WTC11 (cell line): ENCODE results near the gene TUG1.

Source experiments
- CTCF ChIP-seq: fragments of 200-600 bp; IDR thresholded peaks from 2 replicates; pipeline ENCODE4 v1.8.0; 2022; ENCODE audit warnings: antibody characterized with exemption
- E2F4 ChIP-seq: sonication (generic); formaldehyde crosslinking; IDR thresholded peaks from 2 replicates; pipeline ENCODE4 v1.8.1; 2022; ENCODE audit warnings: low read depth, mild to moderate bottlenecking, moderate library complexity, missing genetic modification reagents, borderline replicate concordance
- EMX1 ChIP-seq: fragments of 250-450 bp; sonication (Bioruptor Pico); IDR thresholded peaks from 2 replicates; pipeline ENCODE4 v1.8.0; 2021; ENCODE audit warnings: mild to moderate bottlenecking
- ESRRA ChIP-seq: sonication (generic); formaldehyde crosslinking; IDR thresholded peaks from 2 replicates; pipeline ENCODE4 v1.8.1; 2022; ENCODE audit warnings: mild to moderate bottlenecking, missing genetic modification reagents, borderline replicate concordance
- ZNF232 ChIP-seq: sonication (generic); formaldehyde crosslinking; IDR thresholded peaks from 2 replicates; pipeline ENCODE4 v1.8.0; 2022; ENCODE audit warnings: mild to moderate bottlenecking, missing genetic modification reagents

GRCh38 chr22:31020334-31020733 lies 51.3 kb downstream of the TUG1 start:
- TF ChIP-seq CTCF (no peak), ESRRA (CRISPR knock-in tag) (no peak), EMX1 (CRISPR knock-in tag) (no peak), ZNF232 (CRISPR knock-in tag) (no peak), E2F4 (CRISPR knock-in tag) (no peak)
